Thyroid gland (tissue), 4 donors: ENCODE data around the gene MAPK4.

Experiments used
- CTCF ChIP-seq, 6 experiments: fragments of 200-600 bp in 3 of 6; fragments of 450-650 bp in 3 of 6; sonication (generic) in 3 of 6; IDR thresholded peaks; one replicate each; pipeline ENCODE4 v1.5.1; 2016 to 2019; ENCODE audit warnings: antibody characterized with exemption in 6 of 6, mild to moderate bottlenecking in 2 of 6, inconsistent platforms in 1 of 6, moderate library complexity in 1 of 6
- POLR2A ChIP-seq, 2 donors: fragments of 450-650 bp; IDR thresholded peaks; one replicate each; pipeline ENCODE4 v1.6.1; 2017; ENCODE audit warnings: antibody characterized with exemption in 2 of 2, mild to moderate bottlenecking in 2 of 2, moderate library complexity in 1 of 2

GRCh38 chr18:50666536-50666935 is 106.6 kb downstream of the MAPK4 start:
- TF ChIP-seq CTCF (IDR thresholded peaks at IDR 0.05), result no peak
- no peak for TF ChIP-seq POLR2A (IDR thresholded peaks at IDR 0.05)
